EL (cell line): ENCODE results near the gene CCL11.

Experiments
- DNase-seq: peaks from one replicate; pipeline ENCODE4 v3.0.0-alpha.2; 2016

The CCL11 gene

GRCh38 chr17:34257986-34258326, 27.6 kb upstream of the CCL11 start:
- DNase-seq = no peak

DNA sequence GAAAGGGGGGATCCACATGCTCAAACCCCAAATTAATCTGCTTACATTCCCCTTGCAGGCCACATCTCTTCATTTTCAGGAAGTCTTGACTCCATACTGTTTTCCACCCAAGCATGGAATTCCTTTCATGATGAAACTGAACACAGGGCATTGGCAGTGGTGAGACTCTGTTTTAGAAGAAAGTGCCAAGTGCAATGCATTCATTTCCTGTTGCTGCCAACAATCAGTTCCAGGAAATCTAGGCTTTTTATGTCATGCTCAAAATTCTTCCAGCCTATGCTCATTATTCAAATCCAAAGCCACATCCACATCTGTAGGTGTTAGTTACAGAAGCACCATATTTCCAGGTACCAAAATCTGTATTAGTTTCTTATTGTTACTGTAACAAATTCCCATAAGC, 26.4 kb upstream of the CCL11 start:
- peak; percentile 67 for DNase-seq

DNA sequence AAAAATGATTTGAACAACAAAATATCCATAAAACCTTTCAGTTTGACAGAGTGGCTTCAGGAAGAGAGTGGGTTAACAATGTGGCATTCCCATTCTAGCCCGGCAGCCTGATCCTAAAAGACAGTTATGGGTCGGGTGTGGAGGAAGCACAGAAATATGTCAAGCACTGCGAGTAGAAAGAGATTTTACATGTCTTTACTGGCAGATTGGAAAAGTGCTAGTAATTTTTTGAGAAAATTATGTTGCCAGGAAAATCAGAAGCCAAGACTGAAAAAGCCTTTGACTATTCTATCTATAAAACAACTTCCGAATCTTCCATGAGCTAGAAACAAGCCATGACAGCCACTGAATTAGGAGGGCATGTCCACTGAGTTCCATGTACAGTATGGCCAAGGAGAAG, 24.7 kb upstream of the CCL11 start:
- no peak for DNase-seq

DNA sequence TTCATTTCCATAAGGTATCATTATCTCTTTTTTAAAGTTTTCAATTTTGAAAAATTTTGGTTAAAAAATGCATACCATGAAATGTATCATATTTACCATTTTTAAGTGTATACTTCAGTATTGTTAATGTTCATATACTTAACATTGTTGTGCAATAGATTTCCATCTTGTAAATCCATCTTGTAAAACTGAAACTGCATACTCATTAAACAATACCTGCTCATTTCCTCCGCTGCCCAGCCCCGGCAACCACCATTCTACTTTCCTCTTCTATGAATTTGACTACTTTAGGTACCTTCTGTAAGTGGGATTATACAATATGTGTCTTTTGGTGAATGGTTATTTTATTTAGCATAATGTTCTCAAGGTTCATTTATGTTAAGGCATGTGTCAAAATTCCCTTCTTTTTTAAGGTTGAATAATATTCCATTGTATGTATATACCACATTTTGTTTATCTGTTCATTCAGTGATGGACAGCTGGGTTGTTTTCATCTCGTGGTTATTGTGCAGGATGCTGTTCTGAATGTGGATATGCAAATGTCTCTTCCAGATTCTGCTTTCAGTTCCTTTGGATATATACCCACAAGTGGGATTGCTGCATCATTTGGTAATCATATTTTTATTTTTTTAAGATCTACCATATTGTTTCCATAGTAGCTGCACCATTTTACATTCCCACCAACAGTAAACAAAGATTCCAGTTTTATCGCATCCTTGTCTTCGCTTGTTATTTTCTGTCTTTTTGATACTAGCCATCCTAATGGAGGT, 23.8 kb upstream of the CCL11 start:
- no peak for DNase-seq

GRCh38 chr17:34265711-34266110, 19.8 kb upstream of the CCL11 start:
- DNase-seq = no peak

DNA sequence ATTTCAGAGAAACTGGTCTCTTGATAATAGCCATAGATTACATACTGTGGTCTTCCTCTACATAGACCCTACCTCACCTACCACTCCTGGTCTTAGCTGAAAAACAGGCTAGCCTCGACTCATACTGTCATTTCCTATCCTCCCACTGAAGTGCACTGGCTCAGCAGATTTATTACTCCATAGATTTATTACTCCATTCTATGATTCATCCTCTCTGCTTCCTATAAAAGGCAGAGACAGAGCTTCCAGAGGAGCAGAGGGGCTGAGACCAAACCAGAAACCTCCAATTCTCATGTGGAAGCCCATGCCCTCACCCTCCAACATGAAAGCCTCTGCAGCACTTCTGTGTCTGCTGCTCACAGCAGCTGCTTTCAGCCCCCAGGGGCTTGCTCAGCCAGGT, 15.6 kb upstream of the CCL11 start, which contains the start of gene CCL7:
TSS of gene CCL7 (plus strand) at position 253 of the 400 bp plus-strand sequence. CDS start at position 323, 70 bp downstream.
- peak; percentile 71 for DNase-seq

GRCh38 chr17:34275881-34276280, 9.7 kb upstream of the CCL11 start:
- DNase-seq = peak; percentile 92

GRCh38 chr17:34276826-34277225, 8.7 kb upstream of the CCL11 start:
- DNase-seq = no peak

- no peak for DNase-seq
These were observed 2.0 kb upstream of the CCL11 start for GRCh38 chr17:34283571-34283970.

GRCh38 chr17:34287875-34288274, 2.3 kb downstream of the CCL11 start:
- DNase-seq = peak; percentile 54

GRCh38 chr17:34290586-34290985, 5.0 kb downstream of the CCL11 start:
- no peak for DNase-seq

- peak; percentile 36 for DNase-seq
These were observed 6.3 kb downstream of the CCL11 start for GRCh38 chr17:34291721-34292348.

- DNase-seq = no peak
These were observed 13.5 kb downstream of the CCL11 start for GRCh38 chr17:34299027-34299426.

- peak; percentile 80 for DNase-seq
These were observed 14.5 kb downstream of the CCL11 start for GRCh38 chr17:34299956-34300577.

DNA sequence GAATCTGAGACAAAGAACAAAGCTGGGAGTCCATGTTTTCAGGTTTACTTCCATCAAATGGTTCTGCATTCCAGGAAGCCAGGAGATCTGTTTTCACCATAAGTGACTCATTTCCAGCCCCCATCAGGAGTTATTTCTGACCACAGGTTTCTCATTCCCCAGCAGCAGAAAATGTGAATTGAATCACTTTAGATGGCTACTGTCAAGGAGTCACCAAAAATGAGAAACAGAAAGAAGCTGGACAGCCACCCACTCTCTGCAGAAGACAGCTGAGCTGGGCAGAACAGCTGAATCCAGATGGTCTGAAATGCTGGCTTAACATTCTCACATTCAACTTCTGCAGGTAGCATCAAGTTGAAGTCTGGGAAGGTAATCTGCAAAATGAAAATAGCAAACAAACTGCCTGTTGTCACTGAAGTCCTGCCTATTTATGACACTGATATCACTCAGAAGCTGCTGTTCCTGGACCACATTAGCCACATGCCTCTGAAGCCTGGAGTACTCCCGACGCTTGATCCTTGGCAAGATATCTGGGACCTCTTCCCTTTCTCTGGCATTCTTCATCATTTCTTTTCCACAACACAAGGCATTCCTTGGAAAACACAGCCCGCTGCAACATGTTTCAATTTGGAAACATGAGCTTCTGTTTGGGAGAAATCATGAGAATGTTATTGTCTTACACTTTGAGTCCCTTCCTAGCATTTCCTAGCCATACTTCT, 15.3 kb downstream of the CCL11 start:
- peak; percentile 86 for DNase-seq

GRCh38 chr17:34301986-34302385, 16.4 kb downstream of the CCL11 start:
- no peak for DNase-seq

- no peak for DNase-seq
These were observed 17.1 kb downstream of the CCL11 start for GRCh38 chr17:34302636-34303035.

DNA sequence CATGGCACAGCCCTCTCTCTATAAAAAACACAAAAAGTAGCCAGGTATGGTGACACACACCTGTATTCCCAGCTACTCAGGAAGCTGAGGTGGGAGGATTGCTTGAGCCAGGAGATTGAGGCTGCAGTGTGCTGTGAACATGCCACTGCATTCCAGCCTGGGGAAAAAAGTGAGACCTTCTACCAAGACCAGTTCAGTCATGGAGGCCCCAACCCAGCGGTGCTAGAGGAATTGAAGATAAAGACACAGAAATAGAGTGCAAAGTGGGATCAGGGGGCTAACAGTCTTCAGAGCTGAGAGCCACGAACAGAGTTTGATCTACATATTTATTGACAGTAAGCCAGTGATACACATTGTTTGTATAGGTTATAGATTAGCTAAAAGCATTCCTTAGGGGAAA, 18.1 kb downstream of the CCL11 start:
- no peak for DNase-seq

DNA sequence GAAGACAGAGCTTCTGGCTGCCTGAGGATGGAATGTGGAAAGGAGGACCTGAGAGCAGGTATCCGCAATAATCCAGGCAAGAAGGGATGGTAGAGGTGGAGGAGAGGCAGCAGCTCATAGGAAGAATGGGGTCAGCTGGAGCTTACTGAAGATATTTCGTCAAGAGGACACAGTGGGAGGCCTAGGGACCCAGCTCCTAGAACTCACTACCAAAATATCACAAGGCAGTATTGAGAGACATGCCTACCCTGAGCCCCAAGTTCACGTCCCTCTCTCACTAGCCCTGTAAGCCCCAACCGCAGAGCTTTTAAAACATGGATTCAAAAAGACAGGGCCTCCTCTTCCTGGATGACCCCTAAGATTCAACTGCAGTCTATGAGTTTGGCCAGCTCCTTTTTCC, 19.5 kb downstream of the CCL11 start:
- DNase-seq = no peak

- DNase-seq = no peak
These were observed 20.1 kb downstream of the CCL11 start for GRCh38 chr17:34305606-34306005.

DNA sequence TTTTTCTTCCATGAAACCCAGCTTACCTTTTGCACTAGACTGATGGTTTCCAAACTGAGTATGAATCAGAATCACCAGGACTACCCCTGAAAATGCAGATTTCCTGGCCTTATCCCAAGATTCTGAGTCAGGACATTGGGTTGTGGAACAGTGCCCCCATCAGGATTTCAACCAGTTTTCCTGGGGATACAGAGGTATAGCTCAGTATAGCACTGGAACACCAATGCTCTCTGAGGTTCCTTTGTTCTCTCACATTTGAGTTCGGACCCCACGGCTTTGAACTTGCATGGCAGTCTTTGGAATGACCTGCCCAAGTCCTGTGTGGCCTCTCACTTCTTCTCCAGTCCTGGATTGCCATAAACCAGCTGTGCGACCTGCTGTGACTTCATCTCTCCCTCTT, 20.9 kb downstream of the CCL11 start:
- peak; percentile 85 for DNase-seq

DNA sequence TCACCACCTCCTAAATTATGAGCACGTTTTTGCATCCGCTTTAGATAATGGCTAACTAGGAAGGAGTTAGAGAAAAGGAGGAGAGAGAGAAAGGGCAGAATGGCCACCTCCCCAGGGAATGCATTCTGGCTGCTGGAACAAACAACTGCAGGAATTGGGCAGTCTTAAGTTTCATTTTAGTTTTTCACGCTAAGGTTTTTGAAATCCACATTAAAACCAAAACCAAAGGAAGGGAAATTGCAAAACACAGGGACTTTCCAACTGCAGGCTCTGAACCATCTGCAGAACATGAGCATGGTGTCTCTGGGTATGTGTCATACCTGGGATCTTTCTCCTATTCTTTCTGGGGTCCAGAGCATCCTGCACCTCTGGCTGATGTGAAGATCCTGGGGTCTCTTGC, 21.6 kb downstream of the CCL11 start:
- DNase-seq = peak; percentile 66

- no peak for DNase-seq
These were observed 22.8 kb downstream of the CCL11 start for GRCh38 chr17:34308371-34308770.

DNA sequence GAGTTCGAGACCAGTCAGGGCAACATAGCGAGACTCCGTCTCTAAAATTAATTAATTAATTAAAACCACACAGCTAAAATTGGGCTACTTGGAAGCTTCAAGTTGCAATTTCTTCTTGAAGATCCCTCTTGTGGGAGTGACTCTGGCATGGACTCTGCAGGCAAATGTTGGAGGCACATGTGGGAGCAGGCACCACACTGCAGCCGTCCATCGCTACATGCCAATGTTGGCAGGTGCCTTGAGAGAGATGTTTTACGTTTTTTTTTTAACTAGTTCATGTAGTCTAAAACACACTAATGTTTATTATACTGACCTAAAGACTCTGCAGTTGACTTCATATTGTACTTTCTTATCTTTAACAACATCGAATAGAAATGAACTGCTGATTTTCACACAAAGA, 25.7 kb downstream of the CCL11 start:
- no peak for DNase-seq
